HG03457 (cell line): ENCODE results near the gene CACNA1S.

Source experiments
- ATAC-seq: cut with Tn5 transposase; IDR thresholded peaks from one replicate; pipeline ENCODE4 v1.9.1; 2021; ENCODE audit warnings: moderate number of reproducible peaks; ENCODE audit not compliant: unreplicated experiment

CACNA1S gene

GRCh38 chr1:201096041-201096461 is 16.2 kb downstream of the CACNA1S start:
- ATAC-seq, result no peak

GRCh38 chr1:201095581-201095980 is 16.6 kb downstream of the CACNA1S start:
- ATAC-seq, result no peak

DNA sequence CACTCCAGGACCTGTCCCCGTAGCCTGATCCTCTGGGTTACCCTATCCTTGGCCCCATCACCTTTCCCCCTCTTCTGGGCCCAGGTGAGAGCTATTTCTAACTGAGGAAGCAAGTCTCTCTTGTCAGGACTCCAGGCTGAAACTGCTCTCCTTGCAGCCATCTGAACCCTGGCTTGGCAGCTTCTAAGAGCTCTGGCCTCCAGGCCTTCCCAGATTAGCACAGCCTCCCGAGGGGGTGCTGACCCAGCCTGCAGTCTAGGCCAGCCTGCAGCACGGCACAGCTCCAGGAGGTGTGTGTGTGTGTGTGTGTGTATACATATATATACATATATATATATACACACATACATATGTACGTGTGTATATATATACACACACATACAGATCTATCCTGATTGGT is 17.4 kb downstream of the CACNA1S start:
- no peak for ATAC-seq

- no peak for ATAC-seq
Observed at GRCh38 chr1:201093962-201094361, 18.3 kb downstream of the CACNA1S start.

DNA sequence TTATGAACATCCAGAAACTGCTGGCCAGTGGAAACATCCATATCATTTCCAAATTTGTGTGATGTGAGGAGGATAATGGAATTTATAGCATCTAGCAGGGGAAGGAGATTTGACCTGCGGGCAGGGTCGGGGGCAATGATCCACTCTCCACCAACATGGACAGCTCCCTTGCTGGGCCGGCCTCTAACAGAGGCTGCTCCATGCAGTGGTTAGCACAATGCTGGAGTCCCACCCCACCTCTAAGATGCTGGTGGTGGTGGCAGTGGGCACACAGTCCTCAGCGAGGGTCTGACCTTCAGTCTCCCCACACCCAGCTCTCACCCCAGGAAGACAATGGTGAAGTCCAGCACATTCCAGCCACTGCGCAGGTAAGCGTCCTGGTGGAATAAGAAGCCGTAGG is 18.7 kb downstream of the CACNA1S start:
- no peak for ATAC-seq

- ATAC-seq, result no peak
Observed at GRCh38 chr1:201092738-201093137, 19.5 kb downstream of the CACNA1S start.

DNA sequence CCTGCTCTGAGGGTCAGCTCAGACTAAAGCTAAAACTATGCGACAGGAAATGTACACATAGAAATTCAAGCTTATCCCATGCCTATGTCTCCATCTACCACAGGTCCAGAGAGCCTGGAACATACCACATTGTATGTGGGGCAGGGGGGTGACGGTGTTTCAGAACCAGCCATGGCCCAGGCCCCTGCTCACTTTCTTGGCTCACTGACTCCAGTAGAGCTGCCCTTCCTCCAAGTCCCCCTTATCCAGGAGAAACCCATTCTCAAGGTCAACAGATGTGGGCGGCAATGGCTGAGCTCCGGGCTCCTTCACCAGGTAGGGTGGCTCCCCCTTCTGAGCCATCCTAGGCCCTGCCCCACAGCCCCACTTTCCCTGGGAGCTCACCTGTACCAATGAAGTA is 21.0 kb downstream of the CACNA1S start:
- ATAC-seq, result no peak

- no peak for ATAC-seq
Observed at GRCh38 chr1:201090541-201090940, 21.7 kb downstream of the CACNA1S start.

GRCh38 chr1:201089596-201089995 is 22.6 kb downstream of the CACNA1S start:
- no peak for ATAC-seq

GRCh38 chr1:201088901-201089525 is 23.2 kb downstream of the CACNA1S start:
- no peak for ATAC-seq

DNA sequence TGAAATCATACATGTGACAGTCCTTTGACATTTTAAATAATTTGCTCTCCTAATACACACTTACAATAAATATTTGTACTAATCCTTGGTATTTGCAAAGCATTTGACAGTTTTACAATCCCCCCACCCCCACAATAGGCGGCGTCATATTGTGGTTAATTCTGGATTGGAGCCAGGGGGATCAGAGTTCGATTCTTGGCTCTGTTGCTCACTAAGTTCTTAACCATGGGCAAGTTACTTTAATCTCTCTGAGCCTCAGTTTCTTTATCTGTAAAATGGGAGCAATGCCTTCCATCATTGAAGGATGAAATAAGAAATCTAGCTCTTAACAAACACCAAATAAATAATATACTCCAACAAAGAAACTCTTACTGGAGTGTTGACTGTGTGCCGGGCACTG is 23.8 kb downstream of the CACNA1S start:
- ATAC-seq, result no peak

DNA sequence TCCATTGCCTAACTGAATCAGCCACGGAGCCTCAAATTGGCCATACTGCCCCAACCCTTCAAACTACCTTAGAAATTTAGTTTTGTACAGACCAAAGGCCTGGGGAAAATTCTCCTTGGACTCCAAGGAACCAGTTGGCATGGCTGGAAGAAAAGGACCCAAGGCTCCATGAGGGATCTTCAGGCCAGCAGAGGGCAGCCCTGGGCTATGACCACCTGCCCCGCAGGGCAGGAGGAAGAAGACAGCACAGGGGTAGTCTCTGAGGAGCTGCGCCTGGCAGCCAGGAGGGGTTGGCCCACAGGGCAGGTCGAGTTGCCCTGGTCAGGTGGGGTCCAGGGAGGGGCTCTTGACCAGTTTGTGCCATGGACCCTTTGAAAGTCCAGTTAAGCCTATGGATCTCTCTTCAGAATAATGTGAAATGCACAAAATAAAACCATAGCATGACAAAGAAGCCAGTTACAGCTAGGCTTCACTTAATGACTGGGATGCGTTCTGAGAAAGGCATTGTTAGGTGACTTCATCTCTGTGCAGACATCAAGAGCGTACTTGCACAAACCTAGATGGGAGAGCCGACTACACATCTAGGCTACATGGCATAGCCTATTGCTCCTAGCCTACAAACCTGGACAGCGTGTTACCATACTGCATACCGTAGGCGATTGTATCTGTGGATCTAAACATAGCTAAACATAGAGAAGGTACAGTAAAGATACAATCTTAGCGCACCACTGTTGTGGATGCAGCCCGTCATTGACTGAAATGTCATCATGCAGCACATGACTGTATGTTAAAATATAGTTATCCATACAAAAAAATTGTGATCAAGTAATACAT is 26.1 kb downstream of the CACNA1S start:
- no peak for ATAC-seq

DNA sequence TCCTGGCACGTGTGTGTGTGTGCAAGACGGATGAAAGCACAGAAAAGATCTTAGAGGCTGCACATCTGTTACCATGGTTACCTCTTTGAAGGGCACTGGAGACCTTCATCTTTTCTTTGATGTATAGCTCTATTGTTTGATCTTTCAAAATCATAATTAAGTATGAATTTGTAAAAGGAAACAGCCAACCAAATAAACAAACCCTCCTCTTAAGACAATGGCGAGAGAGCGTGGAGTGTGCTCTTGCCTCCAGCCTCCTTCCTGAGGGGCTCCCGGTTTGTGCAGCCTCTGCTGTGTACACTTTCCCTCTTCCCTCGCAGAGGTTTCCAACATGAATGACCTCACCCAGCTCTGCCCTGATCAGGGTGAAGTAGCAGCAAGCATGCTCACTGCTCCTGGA is 27.9 kb downstream of the CACNA1S start:
- ATAC-seq, result no peak

DNA sequence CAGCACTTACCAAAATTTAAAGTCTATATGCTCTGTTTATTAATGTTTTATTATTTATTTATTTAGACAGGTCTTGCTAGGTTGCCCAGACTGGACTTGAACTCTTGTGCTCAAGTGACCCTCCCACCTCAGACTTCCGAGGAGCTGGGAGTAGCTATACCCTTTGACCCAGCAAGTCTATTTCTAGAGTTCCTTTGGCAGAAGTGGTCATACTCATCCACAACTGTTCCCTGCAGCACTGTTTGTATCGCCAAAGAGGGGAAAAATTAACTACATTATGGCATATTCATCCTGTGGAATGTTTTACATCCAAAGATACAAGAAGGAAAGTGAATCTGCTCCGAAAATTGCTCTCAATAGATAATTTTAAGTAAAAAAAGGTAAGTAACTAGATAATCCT is 28.5 kb downstream of the CACNA1S start:
- no peak for ATAC-seq

- ATAC-seq, result no peak
Observed at GRCh38 chr1:201080135-201080534, 32.1 kb downstream of the CACNA1S start.

DNA sequence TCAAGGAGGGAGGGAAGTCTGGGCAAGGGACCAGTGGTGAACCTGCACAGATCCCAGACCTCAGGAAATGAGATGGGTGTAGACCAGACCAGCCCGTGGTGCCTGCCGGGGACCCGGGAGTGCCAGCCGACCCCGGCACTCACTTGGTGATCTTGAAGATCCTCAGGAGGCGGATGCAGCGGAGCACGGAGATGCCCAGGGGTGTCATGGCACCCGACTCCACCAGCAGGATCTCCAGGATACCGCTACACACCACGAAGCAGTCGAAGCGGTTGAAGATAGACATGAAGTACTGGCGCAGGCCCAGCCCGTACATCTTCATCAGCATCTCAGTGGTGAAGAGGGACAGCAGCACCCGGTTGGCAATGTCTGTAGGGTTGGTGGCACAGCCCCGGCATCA is 34.5 kb downstream of the CACNA1S start:
- ATAC-seq, result no peak

DNA sequence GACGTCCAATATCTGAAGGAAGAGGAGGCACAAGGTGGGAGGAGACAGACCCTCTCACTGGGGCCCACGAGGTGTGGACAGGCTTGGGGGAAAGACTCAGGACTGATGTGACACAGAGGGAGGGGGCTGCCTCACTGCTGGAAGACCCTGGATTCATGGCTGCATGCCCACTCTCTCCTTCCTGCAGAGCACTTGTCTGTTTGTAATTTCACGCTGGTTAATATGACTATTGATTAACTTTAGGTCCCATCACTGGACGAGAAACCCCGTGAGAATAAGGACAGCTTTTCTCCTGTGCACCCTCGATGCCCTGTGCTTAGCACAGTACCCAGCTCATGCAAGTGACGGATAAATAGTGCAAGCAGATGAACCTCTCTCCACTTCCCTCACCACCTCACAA is 35.1 kb downstream of the CACNA1S start:
- no peak for ATAC-seq

DNA sequence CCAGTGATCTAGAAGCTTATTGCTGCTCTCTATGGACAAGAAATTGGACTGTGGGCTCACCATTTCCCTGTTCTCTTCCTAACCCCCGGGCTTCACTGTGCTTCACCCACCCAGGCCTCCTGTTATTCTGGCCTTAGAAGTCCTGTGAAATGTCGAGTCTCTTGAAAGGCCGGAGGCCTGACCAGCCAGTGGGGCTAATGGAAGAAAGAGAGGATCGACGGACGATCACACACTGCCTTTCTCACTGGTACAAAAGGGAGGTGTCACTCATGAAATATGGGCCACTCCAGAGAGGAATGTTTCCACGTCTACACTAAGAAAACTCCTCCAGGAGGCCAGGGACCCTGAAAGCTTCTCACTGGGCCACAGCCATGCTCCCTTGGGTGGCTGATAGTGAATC is 36.1 kb downstream of the CACNA1S start:
- no peak for ATAC-seq

DNA sequence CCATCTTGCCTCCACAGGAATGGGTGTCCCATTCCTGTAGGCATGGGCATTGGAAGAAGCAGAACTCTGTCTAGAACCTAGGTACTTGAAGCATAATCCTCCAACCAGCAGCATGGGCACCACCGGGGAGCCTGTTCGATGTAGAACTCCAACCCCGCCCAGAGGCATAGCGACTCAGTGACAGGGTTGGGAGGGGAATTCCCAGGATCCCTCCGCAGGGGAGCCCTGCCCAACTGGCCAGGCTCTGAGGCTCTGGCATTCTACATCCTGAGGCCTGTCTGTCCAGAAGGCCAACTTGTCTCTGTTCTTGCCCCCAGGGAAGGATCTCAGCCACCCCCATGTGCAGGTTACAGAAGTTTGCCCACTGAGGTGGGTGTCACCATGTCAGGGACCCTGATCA is 38.2 kb downstream of the CACNA1S start:
- no peak for ATAC-seq

DNA sequence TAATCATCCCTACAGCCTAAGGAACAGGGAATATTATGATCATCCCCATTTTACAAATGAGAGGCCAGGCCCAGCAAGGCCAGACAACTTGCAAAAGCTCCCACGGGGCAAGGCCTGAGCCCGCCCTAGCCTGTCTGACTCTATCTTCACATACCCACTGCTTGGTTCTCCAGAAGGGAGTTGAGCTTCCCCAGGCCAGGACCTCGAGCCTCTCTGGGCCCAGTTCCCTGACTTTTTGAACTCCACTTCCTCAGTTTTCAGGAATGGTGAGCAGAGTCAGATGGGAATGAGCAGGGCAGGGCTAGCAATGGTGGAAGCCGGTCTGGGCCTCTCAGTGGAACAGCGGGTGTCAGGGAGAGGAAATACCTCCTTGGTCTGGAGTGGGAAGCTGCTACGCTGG is 39.3 kb downstream of the CACNA1S start:
- ATAC-seq, result no peak

DNA sequence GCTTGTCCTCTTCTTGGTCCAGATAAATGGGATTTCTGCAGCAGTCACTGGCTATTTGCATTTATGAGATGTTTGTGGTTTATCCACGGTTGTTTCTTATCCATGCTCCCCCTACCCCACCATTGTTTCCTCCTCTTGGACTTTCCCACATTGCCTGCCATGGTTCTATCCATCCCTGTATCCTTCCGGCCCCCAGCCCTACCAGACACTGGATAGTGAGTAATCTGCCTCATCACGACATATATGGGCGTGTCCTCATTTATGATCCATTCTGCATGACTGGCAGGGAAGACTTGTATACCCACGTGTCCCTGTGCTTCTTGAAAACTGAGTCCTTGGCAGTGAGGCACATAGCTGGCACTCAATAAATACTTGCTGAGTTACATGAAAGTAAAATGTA is 40.1 kb downstream of the CACNA1S start:
- ATAC-seq, result no peak

GRCh38 chr1:201069636-201070035 is 42.6 kb downstream of the CACNA1S start:
- ATAC-seq, result no peak

- no peak for ATAC-seq
Observed at GRCh38 chr1:201068976-201069375, 43.2 kb downstream of the CACNA1S start.
